Keratinocyte (primary cell): ENCODE measurements around the gene CALY.

Source experiments
- EZH2 ChIP-seq: IDR thresholded peaks from one replicate; pipeline ENCODE4 v1.6.1; 2012; ENCODE audit warnings: inconsistent platforms, mild to moderate bottlenecking, low read length, moderate library complexity
- TF ChIP-seq, protein P1 (sequence below), 3 experiments: IDR thresholded peaks in 1 of 3; conservative IDR thresholded peaks in 1 of 3; optimal IDR thresholded peaks in 1 of 3; 2 replicates in 2 of 3; 3 replicates in 1 of 3; pipeline versions ENCODE3 to v1.5.1; 2011; ENCODE audit warnings: low read length in 3 of 3, mild to moderate bottlenecking in 3 of 3, moderate library complexity in 2 of 3, control low read depth in 1 of 3, inconsistent platforms in 1 of 3; ENCODE audit not compliant: insufficient read depth in 2 of 3; ENCODE audit errors: extremely low read depth in 1 of 3

DNA sequence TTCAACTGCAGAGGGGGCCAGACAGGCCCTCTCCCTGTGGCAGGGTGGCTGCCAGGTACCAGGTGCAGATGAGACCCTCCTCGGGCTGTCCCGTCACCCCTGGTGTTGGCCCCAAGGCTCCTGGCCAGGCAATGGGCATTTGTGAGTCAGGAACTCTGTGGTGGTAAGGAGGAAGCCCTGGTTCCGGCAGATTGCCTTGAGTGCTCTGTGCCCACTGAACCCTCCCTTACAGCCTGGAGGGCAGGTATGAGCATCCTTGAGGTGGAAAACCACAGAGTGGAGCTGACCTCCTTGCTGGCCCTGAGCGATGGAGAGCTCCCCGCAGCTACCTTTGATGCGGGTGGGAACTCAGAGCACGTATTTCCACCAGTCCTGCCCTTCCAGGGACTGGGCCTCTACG lies 44.3 kb upstream of the CALY start:
- TF ChIP-seq, protein P1, sequence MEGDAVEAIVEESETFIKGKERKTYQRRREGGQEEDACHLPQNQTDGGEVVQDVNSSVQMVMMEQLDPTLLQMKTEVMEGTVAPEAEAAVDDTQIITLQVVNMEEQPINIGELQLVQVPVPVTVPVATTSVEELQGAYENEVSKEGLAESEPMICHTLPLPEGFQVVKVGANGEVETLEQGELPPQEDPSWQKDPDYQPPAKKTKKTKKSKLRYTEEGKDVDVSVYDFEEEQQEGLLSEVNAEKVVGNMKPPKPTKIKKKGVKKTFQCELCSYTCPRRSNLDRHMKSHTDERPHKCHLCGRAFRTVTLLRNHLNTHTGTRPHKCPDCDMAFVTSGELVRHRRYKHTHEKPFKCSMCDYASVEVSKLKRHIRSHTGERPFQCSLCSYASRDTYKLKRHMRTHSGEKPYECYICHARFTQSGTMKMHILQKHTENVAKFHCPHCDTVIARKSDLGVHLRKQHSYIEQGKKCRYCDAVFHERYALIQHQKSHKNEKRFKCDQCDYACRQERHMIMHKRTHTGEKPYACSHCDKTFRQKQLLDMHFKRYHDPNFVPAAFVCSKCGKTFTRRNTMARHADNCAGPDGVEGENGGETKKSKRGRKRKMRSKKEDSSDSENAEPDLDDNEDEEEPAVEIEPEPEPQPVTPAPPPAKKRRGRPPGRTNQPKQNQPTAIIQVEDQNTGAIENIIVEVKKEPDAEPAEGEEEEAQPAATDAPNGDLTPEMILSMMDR (optimal IDR thresholded peaks at IDR 0.05 in 1 of 3, IDR thresholded peaks at IDR 0.05 in 1 of 3, conservative IDR thresholded peaks at IDR 0.05 in 1 of 3; ENCODE audit: extremely low read depth in 1 of 3, insufficient read depth in 2 of 3, low read length in 3 of 3), result no peak
- TF ChIP-seq EZH2, result no peak
